T-helper 1 cell treated with Interleukin-12 subunit alpha and Interleukin-12 subunit beta and Interleukin-4 antibody, amounts not matched to agents 30 μg/mL and 1 μg/mL, for 36 hours (primary cell): ENCODE data around the gene NRG2.

ENCODE experiments used
- H3K27ac Mint-ChIP-seq: one replicate; pipeline ENCODE4 v1.8.0; 2021; ENCODE audit warnings: mild to moderate bottlenecking, mixed read lengths
- H3K27me3 Mint-ChIP-seq: one replicate; pipeline ENCODE4 v1.8.0; 2021; ENCODE audit warnings: low read depth, mixed read lengths
- H3K36me3 Mint-ChIP-seq: one replicate; pipeline ENCODE4 v1.8.0; 2021; ENCODE audit warnings: low read depth, mixed read lengths
- H3K4me1 Mint-ChIP-seq: one replicate; pipeline ENCODE4 v1.8.0; 2021; ENCODE audit warnings: low read depth, mixed read lengths
- H3K4me3 Mint-ChIP-seq: one replicate; pipeline ENCODE4 v1.8.0; 2021; ENCODE audit warnings: mild to moderate bottlenecking, moderate library complexity, mixed read lengths
- H3K9me3 Mint-ChIP-seq: one replicate; pipeline ENCODE4 v1.8.0; 2021; ENCODE audit warnings: mixed read lengths

Gene NRG2

GRCh38 chr5:140042643-140043507 is at the start of gene NRG2:
Gene NRG2 (minus strand): TSS chr5:140043299.
- H3K4me1 Mint-ChIP-seq = peaks cover 10% of the 10 kb centered on the region
- peak within 1 kb of the TSS; percentile 43 for H3K4me3 Mint-ChIP-seq
- peaks cover 70% of the 10 kb centered on the region for H3K27me3 Mint-ChIP-seq

DNA sequence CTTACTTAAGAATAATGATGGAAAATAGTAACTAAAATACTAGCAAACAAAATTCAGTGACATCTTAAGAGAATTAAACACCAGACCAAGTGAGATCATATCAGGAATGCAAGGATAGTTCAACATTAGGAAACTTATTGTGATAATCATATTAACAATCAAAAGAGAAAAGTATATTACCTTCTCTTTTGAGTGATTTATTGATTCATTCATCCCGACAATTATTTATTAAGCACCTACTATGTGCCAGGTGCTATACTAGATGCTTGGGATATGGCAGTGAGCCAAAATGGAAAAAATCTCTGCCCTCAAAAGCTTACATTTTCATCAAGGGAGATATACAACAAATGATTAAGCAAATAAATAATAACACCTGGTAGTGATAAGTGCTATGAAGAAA is 47.2 kb upstream of the NRG2 start:
- Mint-ChIP-seq H3K4me1 (no peaks in the 10 kb centered on the region), H3K27ac (no peak overlapping the region), H3K9me3 (peaks cover 24% of the 10 kb centered on the region), H3K36me3 (no peaks in the 10 kb centered on the region), H3K4me3 (no peak overlapping the region), H3K27me3 (peaks cover 43% of the 10 kb centered on the region)

More at GRCh38 chr5:140042643-140043507, at the start of gene NRG2:
- Mint-ChIP-seq H3K9me3 (no peaks in the 10 kb centered on the region), H3K36me3 (no peaks in the 10 kb centered on the region), H3K27ac (no peak within 1 kb of the TSS)

- Mint-ChIP-seq H3K36me3 (no peaks in the 10 kb centered on the region), H3K4me1 (no peaks in the 10 kb centered on the region), H3K9me3 (peaks cover 6% of the 10 kb centered on the region), H3K27me3 (peaks cover 45% of the 10 kb centered on the region), H3K27ac (no peak overlapping the region), H3K4me3 (no peak overlapping the region)
These were observed 41.4 kb upstream of the NRG2 start for GRCh38 chr5:140084541-140084940.

- H3K27me3 Mint-ChIP-seq = peaks cover 43% of the 10 kb centered on the region
These were observed 40.6 kb upstream of the NRG2 start for GRCh38 chr5:140083650-140084049.

DNA sequence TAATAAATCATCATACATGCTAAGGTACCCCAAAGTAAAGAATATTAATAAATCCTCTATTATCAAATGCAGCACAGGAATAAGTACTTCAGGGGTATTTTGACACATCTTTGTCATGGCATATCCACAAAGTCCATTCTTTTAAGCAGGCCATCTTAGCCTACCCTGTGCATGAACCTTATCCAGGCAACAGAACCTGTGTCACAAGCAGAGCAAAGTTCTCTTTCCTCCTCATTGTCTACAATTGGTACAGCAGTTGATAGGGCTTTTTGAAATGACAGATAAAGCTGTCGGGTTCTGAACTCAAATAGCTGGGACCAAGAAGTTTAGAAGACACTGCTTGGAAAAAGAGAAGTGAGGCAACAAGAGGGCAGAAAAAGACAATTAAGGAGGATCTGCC is 40.0 kb upstream of the NRG2 start:
- H3K4me3 Mint-ChIP-seq = no peak overlapping the region
- peaks cover 43% of the 10 kb centered on the region for H3K27me3 Mint-ChIP-seq
- no peak overlapping the region for H3K27ac Mint-ChIP-seq
- H3K36me3 Mint-ChIP-seq = no peaks in the 10 kb centered on the region
- H3K4me1 Mint-ChIP-seq = no peaks in the 10 kb centered on the region
- H3K9me3 Mint-ChIP-seq = no peaks in the 10 kb centered on the region

More at GRCh38 chr5:140083650-140084049, 40.6 kb upstream of the NRG2 start:
- Mint-ChIP-seq H3K9me3 (no peaks in the 10 kb centered on the region), H3K4me1 (no peaks in the 10 kb centered on the region), H3K4me3 (no peak overlapping the region), H3K27ac (no peak overlapping the region), H3K36me3 (no peaks in the 10 kb centered on the region)

DNA sequence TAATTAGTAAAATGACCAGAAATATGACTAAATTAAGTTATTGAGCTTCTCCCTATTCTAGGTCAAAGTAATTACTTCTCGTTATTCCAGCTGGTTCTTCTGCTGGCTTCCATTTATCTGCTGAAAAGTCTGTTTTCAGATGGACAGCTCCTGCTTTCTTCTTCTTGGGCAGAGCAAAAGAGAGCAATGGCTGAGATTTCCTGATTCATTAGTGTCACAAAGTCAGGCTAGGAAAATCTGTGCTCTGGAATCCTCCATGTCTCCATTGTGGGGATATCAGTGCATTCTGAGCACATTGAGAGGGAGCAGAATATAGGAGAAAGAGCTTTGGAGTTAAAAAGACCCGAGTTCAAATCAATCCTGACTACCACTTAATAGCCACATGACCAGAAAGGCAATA is 33.7 kb upstream of the NRG2 start:
- Mint-ChIP-seq H3K4me3 (no peak overlapping the region), H3K27me3 (peaks cover 21% of the 10 kb centered on the region), H3K27ac (no peak overlapping the region), H3K9me3 (no peaks in the 10 kb centered on the region), H3K36me3 (no peaks in the 10 kb centered on the region), H3K4me1 (no peaks in the 10 kb centered on the region)

- no peak overlapping the region for H3K4me3 Mint-ChIP-seq
- no peaks in the 10 kb centered on the region for H3K4me1 Mint-ChIP-seq
- no peak overlapping the region for H3K27ac Mint-ChIP-seq
- H3K9me3 Mint-ChIP-seq = no peaks in the 10 kb centered on the region
- peaks cover 26% of the 10 kb centered on the region for H3K27me3 Mint-ChIP-seq
- no peaks in the 10 kb centered on the region for H3K36me3 Mint-ChIP-seq
These were observed 33.0 kb upstream of the NRG2 start for GRCh38 chr5:140076142-140076541.

- Mint-ChIP-seq H3K27me3 (peaks cover 28% of the 10 kb centered on the region), H3K4me3 (no peak overlapping the region), H3K9me3 (no peaks in the 10 kb centered on the region), H3K4me1 (no peaks in the 10 kb centered on the region), H3K27ac (no peak overlapping the region), H3K36me3 (no peaks in the 10 kb centered on the region)
These were observed 32.3 kb upstream of the NRG2 start for GRCh38 chr5:140075371-140075770.

DNA sequence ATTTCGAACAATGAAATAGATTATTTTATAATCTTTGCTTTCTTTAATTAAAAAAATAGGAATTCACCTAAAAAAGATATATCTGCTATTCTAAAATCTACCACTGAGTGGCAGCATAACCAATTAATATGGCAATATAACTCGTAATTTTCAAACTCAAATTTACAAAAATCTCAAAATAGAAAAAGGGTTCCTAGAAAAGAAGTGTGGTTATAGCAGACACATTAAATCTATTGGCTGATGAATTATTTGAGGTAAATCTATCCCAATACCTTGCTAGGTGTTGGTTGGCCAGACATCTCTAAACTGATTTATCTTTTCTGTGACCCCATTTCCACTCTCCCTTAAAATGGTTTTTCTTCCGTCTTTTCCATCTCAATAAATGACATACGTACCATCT is 30.2 kb upstream of the NRG2 start:
- no peak overlapping the region for H3K4me3 Mint-ChIP-seq
- no peaks in the 10 kb centered on the region for H3K9me3 Mint-ChIP-seq
- H3K27me3 Mint-ChIP-seq = peaks cover 38% of the 10 kb centered on the region
- no peaks in the 10 kb centered on the region for H3K4me1 Mint-ChIP-seq
- no peak overlapping the region for H3K27ac Mint-ChIP-seq
- no peaks in the 10 kb centered on the region for H3K36me3 Mint-ChIP-seq

DNA sequence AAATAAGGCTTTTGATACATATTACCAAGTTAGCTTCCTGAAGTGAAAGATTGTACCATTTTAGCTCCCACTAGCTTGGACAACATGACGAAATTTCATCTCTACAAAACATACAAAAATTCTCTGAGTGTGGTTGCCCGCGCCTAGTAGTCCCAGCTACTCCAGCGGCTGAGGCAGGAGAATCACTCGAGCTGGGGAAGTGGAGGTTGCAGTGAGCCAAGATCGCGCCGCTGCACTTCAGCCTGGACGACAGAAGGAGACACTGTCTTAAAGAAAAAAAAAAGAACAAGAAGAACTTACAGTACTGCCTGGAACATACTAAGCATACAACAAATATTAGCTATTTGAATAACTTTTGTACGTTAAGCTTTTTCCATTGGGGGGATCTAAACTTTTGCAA is 29.7 kb upstream of the NRG2 start:
- Mint-ChIP-seq H3K36me3 (no peaks in the 10 kb centered on the region), H3K27me3 (peaks cover 43% of the 10 kb centered on the region), H3K4me1 (no peaks in the 10 kb centered on the region), H3K9me3 (no peaks in the 10 kb centered on the region), H3K27ac (no peak overlapping the region), H3K4me3 (no peak overlapping the region)

DNA sequence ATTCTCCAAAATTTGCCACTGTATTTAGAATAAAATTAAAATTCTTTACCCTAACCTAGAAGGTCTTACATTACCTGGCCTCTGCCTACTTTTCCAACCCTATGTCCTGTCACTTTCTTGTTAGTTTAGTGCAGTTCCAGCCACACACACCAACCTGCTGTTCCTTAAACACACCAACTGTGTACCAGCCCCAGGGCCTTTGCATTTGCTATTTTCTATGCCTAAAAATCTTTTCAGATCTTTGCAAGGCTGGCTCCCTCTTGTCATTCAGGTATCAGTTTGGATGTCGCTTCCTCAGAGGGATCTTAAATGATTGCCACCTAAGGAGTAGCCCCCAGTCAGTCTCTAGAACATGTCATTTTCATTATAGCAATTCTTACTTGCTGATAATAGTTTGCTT is 17.7 kb upstream of the NRG2 start:
- Mint-ChIP-seq H3K27me3 (peaks cover 17% of the 10 kb centered on the region), H3K36me3 (no peaks in the 10 kb centered on the region), H3K9me3 (no peaks in the 10 kb centered on the region), H3K4me3 (no peak overlapping the region), H3K4me1 (no peaks in the 10 kb centered on the region), H3K27ac (no peak overlapping the region)

- H3K27ac Mint-ChIP-seq = no peak overlapping the region
- no peaks in the 10 kb centered on the region for H3K36me3 Mint-ChIP-seq
- H3K4me3 Mint-ChIP-seq = no peak overlapping the region
- H3K27me3 Mint-ChIP-seq = peaks cover 14% of the 10 kb centered on the region
- no peaks in the 10 kb centered on the region for H3K9me3 Mint-ChIP-seq
- no peaks in the 10 kb centered on the region for H3K4me1 Mint-ChIP-seq
These were observed 15.3 kb upstream of the NRG2 start for GRCh38 chr5:140058212-140058932.

DNA sequence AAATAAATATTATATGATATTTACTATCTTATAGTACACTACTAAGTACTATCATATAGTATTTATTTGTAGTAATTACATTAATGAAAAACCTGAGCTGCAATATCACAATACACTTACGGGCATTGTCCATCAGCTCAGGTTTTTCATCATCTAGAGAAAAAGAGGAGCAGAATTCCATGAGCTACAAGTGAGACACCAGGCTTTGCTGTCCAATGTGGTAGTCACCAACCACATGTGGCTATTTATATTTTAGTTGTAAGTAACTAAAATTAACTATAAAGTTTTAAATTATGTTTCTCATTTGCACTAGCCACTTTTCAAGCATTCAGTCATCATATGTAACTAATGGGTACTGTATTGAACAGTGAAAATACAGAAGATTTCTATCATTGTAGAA is 13.8 kb upstream of the NRG2 start:
- Mint-ChIP-seq H3K27me3 (peaks cover 9% of the 10 kb centered on the region), H3K36me3 (no peaks in the 10 kb centered on the region), H3K9me3 (no peaks in the 10 kb centered on the region), H3K4me3 (no peak overlapping the region), H3K4me1 (no peaks in the 10 kb centered on the region), H3K27ac (no peak overlapping the region)

GRCh38 chr5:140055152-140055551 is 12.1 kb upstream of the NRG2 start:
- Mint-ChIP-seq H3K9me3 (no peaks in the 10 kb centered on the region), H3K4me3 (no peak overlapping the region)

GRCh38 chr5:140054086-140054689 is 11.1 kb upstream of the NRG2 start:
- no peak overlapping the region for H3K4me3 Mint-ChIP-seq
- no peak overlapping the region for H3K27ac Mint-ChIP-seq
- no peaks in the 10 kb centered on the region for H3K36me3 Mint-ChIP-seq
- H3K27me3 Mint-ChIP-seq = peaks cover 9% of the 10 kb centered on the region
- H3K9me3 Mint-ChIP-seq = no peaks in the 10 kb centered on the region
- no peaks in the 10 kb centered on the region for H3K4me1 Mint-ChIP-seq

More at GRCh38 chr5:140055152-140055551, 12.1 kb upstream of the NRG2 start:
- H3K27me3 Mint-ChIP-seq = peaks cover 9% of the 10 kb centered on the region
- no peak overlapping the region for H3K27ac Mint-ChIP-seq
- no peaks in the 10 kb centered on the region for H3K4me1 Mint-ChIP-seq
- H3K36me3 Mint-ChIP-seq = no peaks in the 10 kb centered on the region
